OCI-LY7 (cell line): Measurements from ENCODE around the gene LRRC46. TPM values are rescaled to one million over a fixed set of nuclear protein-coding genes. Genes with fewer than 3 reads are reported as not detected.
A peak's percentile ranks its signal among the peaks of the same experiment; 100 is the strongest.

Source experiments
- BruUV-seq: library from RNA; stranded (reverse); fragments of 400-500 nt; replicated peaks from 2 replicates; lab custom pipeline; 2021; lab: Mats Ljungman, UMichigan
- CTCF ChIA-PET: fragments of 300-600 bp; sonication (Branson Sonifier 250); formaldehyde crosslinking; loops from one replicate; lab custom pipeline; 2022; ENCODE audit warnings: antibody characterized with exemption; ENCODE audit not compliant: unreplicated experiment; lab: Charles Lee
- POLR2A ChIA-PET: fragments of 300-600 bp; sonication (Branson Sonifier 250); formaldehyde crosslinking; loops from one replicate; lab custom pipeline; 2022; ENCODE audit warnings: antibody characterized with exemption; lab: Charles Lee
- DNase-seq: peaks from one replicate; pipeline ENCODE4 v3.0.0-alpha.2; 2015; ENCODE audit warnings: low spot score
- H2AFZ ChIP-seq: fragments of 200-600 bp; sonication (generic), shearing (Covaris generic); 2 replicates; pipeline ENCODE4 v1.6.1; 2014; ENCODE audit warnings: mild to moderate bottlenecking, antibody characterized with exemption, low read length, moderate library complexity
- H3K27ac ChIP-seq: fragments of 200-600 bp; sonication (generic); 2 replicates; pipeline ENCODE4 v1.5.1; 2014; ENCODE audit warnings: mixed run types, low read depth, mild to moderate bottlenecking, moderate library complexity, low read length, inconsistent platforms; ENCODE audit not compliant: poor library complexity, severe bottlenecking
- H3K36me3 ChIP-seq: fragments of 200-600 bp; sonication (generic); 2 replicates; pipeline ENCODE4 v1.6.1; 2014; ENCODE audit warnings: mild to moderate bottlenecking, antibody characterized with exemption, low read length, moderate library complexity, mixed read lengths; ENCODE audit not compliant: insufficient read depth
- H3K4me1 ChIP-seq: fragments of 200-600 bp; sonication (generic); 2 replicates; pipeline ENCODE4 v1.5.1; 2014; ENCODE audit warnings: mild to moderate bottlenecking, low read length; ENCODE audit not compliant: insufficient read depth, poor library complexity, severe bottlenecking
- H3K4me2 ChIP-seq: fragments of 200-600 bp; sonication (generic); 2 replicates; pipeline ENCODE4 v1.6.1; 2014; ENCODE audit warnings: mild to moderate bottlenecking, low read length
- H3K4me3 ChIP-seq: fragments of 200-600 bp; sonication (generic); 2 replicates; pipeline ENCODE4 v1.5.1; 2014; ENCODE audit warnings: mild to moderate bottlenecking, low read depth, low read length; ENCODE audit not compliant: poor library complexity, severe bottlenecking
- H3K79me2 ChIP-seq: fragments of 200-600 bp; sonication (generic); 2 replicates; pipeline ENCODE4 v1.6.1; 2016; ENCODE audit warnings: low read depth, mild to moderate bottlenecking, low read length, moderate library complexity, mixed read lengths; ENCODE audit not compliant: insufficient read depth
- H3K9me2 ChIP-seq: fragments of 200-600 bp; sonication (generic); 2 replicates; pipeline ENCODE4 v1.6.1; 2016; ENCODE audit warnings: mild to moderate bottlenecking, low read length, mixed read lengths; ENCODE audit not compliant: insufficient read depth
- H3K9me3 ChIP-seq: fragments of 200-600 bp; sonication (generic); 2 replicates; pipeline ENCODE4 v1.6.1; 2014; ENCODE audit warnings: mild to moderate bottlenecking, mixed run types, low read length, mixed read lengths
- H4K20me1 ChIP-seq: fragments of 200-600 bp; sonication (generic); 2 replicates; pipeline ENCODE4 v1.6.1; 2014; ENCODE audit warnings: mild to moderate bottlenecking, antibody characterized with exemption, low read length, moderate library complexity, mixed read lengths; ENCODE audit not compliant: insufficient read depth
- EZH2phosphoT487 ChIP-seq: fragments of 200-600 bp; sonication (generic); IDR thresholded peaks from 2 replicates; pipeline ENCODE4 v1.6.1; 2018; ENCODE audit warnings: low read depth, borderline replicate concordance, mild to moderate bottlenecking, mixed run types, antibody characterized with exemption, low read length, moderate library complexity, mixed read lengths
- intact Hi-C: fragments of 100-400 bp; cut with micrococcal nuclease; formaldehyde crosslinking; loops from one replicate; pipeline ENCODE4 v1.10.0; 2022; ENCODE audit not compliant: unreplicated experiment
- total RNA-seq, 2 experiments: library from RNA; depleted of rRNA in 1 of 2; stranded (reverse); fragments of >200 nt in 1 of 2; shearing (Covaris generic) in 1 of 2; gene quantifications; 2 replicates each; pipeline ENCODE4 v1.2.3, GENCODE V29; 2014 to 2022
- TF ChIP-seq, protein P1 (sequence below): fragments of 200-600 bp; sonication (generic); conservative IDR thresholded peaks from 2 replicates; pipeline ENCODE4 v1.5.1; 2014; ENCODE audit warnings: mild to moderate bottlenecking, antibody characterized with exemption, low read length, moderate library complexity, mixed read lengths

LRRC46 gene
- total RNA-seq, 2 experiments from 2014 or later: 0.85 to 1.2 TPM

- intact Hi-C loops: no loop called here
- Histone ChIP-seq H3K4me1 (peaks cover 16% of the 10 kb centered on the region), H3K4me2 (no peak overlapping the region), H3K27ac (no peak overlapping the region), H3K9me3 (no peaks in the 10 kb centered on the region), H3K9me2 (no peaks in the 10 kb centered on the region), H3K79me2 (peaks cover 7% of the 10 kb centered on the region; the same call in 1 of the 2 replicates), H2AFZ (no peak overlapping the region), H3K36me3 (peaks cover 28% of the 10 kb centered on the region; the same call in 1 of the 2 replicates), H3K4me3 (no peak overlapping the region), H4K20me1 (no peaks in the 10 kb centered on the region)
- TF ChIP-seq EZH2phosphoT487: no peak
- TF ChIP-seq, protein P1, sequence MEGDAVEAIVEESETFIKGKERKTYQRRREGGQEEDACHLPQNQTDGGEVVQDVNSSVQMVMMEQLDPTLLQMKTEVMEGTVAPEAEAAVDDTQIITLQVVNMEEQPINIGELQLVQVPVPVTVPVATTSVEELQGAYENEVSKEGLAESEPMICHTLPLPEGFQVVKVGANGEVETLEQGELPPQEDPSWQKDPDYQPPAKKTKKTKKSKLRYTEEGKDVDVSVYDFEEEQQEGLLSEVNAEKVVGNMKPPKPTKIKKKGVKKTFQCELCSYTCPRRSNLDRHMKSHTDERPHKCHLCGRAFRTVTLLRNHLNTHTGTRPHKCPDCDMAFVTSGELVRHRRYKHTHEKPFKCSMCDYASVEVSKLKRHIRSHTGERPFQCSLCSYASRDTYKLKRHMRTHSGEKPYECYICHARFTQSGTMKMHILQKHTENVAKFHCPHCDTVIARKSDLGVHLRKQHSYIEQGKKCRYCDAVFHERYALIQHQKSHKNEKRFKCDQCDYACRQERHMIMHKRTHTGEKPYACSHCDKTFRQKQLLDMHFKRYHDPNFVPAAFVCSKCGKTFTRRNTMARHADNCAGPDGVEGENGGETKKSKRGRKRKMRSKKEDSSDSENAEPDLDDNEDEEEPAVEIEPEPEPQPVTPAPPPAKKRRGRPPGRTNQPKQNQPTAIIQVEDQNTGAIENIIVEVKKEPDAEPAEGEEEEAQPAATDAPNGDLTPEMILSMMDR: no peak
- CTCF ChIA-PET: interaction anchor here (2.1 kb wide), 1 partner anchor 12 kb away, joined by 4 read pairs; the partner anchor contains the start of genes LRRC46 and MRPL10
- POLR2A ChIA-PET: no interaction called here
- no TSS peak for BruUV-seq
- no peak for DNase-seq
These were observed 12.0 kb upstream of the LRRC46 start for GRCh38 chr17:47819475-47819874.

DNA sequence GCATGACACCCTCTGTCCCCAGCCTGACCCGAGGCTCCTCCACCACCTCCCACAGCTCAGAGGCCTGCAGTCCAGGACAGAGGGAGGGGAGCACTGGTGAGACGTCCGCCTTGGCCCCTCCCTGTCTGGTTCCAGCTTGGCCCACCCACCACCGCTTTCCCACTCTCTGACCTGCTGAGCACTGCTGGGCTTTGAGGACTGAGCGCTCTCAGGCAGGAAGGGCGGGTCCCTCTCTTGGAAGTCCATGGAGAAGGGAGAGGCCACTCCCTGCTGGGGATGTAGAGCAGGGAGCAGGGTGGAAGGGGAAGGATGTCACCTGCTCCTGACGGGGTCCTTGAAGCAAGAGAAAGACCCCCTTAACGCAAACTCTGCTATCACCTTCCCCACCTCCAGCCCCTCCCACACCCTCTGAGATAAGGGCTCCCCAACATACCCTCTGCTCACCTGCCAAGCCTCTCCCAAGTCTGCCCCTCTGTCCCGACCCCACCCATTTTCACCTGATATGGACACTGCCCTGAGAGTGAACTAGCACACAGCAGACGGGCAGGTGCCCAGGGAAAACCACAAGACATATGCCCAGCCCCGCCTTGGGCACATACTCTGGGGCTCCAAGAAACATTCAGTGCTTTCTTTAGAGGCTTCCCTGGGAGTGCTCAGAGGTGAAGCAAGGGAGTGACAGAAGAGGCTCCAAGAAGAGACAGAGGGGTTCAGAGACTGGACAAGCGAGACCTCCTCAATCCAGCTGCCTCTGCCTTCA is 11.3 kb upstream of the LRRC46 start:
- no TSS peak for BruUV-seq
- intact Hi-C loops: no loop called here
- no peak overlapping the region for H3K27ac ChIP-seq
- H3K4me1 ChIP-seq: peaks cover 16% of the 10 kb centered on the region
- H3K9me2 ChIP-seq: no peaks in the 10 kb centered on the region
- no peak for DNase-seq
- ChIA-PET CTCF (interaction anchor here (2.1 kb wide), 1 partner anchor 11 kb away, joined by 4 read pairs; the partner anchor contains the start of genes LRRC46 and MRPL10), POLR2A (no interaction called here)
- no peaks in the 10 kb centered on the region for H4K20me1 ChIP-seq
- H2AFZ ChIP-seq: no peak overlapping the region
- no peaks in the 10 kb centered on the region for H3K9me3 ChIP-seq
- peaks cover 29% of the 10 kb centered on the region for H3K36me3 ChIP-seq
- peaks cover 7% of the 10 kb centered on the region; the same call in 1 of the 2 replicates for H3K79me2 ChIP-seq
- TF ChIP-seq EZH2phosphoT487: no peak
- TF ChIP-seq, protein P1: no peak
- H3K4me2 ChIP-seq: peak overlapping the region; percentile 95
- H3K4me3 ChIP-seq: peak overlapping the region; percentile 92
